H9 (cell line): ENCODE measurements around the gene GPC6. TPM values are rescaled to one million over a fixed set of nuclear protein-coding genes. Genes with fewer than 3 reads are reported as not detected.

Source experiments
- DNase-seq: peaks from one replicate; pipeline ENCODE4 v3.0.0-alpha.2; 2017
- H2AFZ ChIP-seq: one replicate; pipeline ENCODE4 v1.6.1; 2013; ENCODE audit warnings: mild to moderate bottlenecking, low read length, control low read depth, moderate library complexity
- H2AK5ac ChIP-seq: 2 replicates; pipeline ENCODE4 v1.6.1; 2013; ENCODE audit warnings: low read length, control low read depth, mixed read lengths; ENCODE audit not compliant: insufficient read length
- H2BK120ac ChIP-seq: one replicate; pipeline ENCODE4 v1.6.1; 2013; ENCODE audit warnings: low read depth, mild to moderate bottlenecking, low read length, control low read depth, inconsistent platforms; ENCODE audit not compliant: poor library complexity, severe bottlenecking
- H2BK12ac ChIP-seq: 2 replicates; pipeline ENCODE4 v1.6.1; 2013; ENCODE audit warnings: low read length, control low read depth, mixed read lengths, low read depth; ENCODE audit not compliant: insufficient read length
- H2BK15ac ChIP-seq: 2 replicates; pipeline ENCODE4 v1.6.1; 2013; ENCODE audit warnings: low read depth, low read length, control low read depth
- H2BK20ac ChIP-seq: one replicate; pipeline ENCODE4 v1.6.1; 2013; ENCODE audit warnings: low read depth, mild to moderate bottlenecking, low read length, control low read depth, inconsistent platforms; ENCODE audit not compliant: poor library complexity, severe bottlenecking
- H2BK5ac ChIP-seq: 2 replicates; pipeline ENCODE4 v1.6.1; 2013; ENCODE audit warnings: low read length, control low read depth, mixed read lengths; ENCODE audit not compliant: insufficient read length
- H3K14ac ChIP-seq: 2 replicates; pipeline ENCODE4 v1.6.1; 2013; ENCODE audit warnings: low read length, control low read depth; ENCODE audit not compliant: insufficient read depth
- H3K18ac ChIP-seq: 2 replicates; pipeline ENCODE4 v1.6.1; 2013; ENCODE audit warnings: low read depth, mild to moderate bottlenecking, mixed read lengths, low read length, control low read depth; ENCODE audit not compliant: insufficient read length
- H3K23ac ChIP-seq: 2 replicates; pipeline ENCODE4 v1.6.1; 2013; ENCODE audit warnings: low read length, control low read depth, mixed read lengths, low read depth; ENCODE audit not compliant: insufficient read length
- H3K23me2 ChIP-seq: 2 replicates; pipeline ENCODE4 v1.6.1; 2013; ENCODE audit warnings: low read depth, mild to moderate bottlenecking, mixed read lengths, low read length, control low read depth; ENCODE audit not compliant: insufficient read length, poor library complexity, severe bottlenecking
- H3K27ac ChIP-seq: 2 replicates; pipeline ENCODE4 v1.5.1; 2013; ENCODE audit warnings: low read length, control low read depth, mixed read lengths, low read depth; ENCODE audit not compliant: insufficient read length
- H3K27me3 ChIP-seq: 2 replicates; pipeline ENCODE4 v1.6.1; 2013; ENCODE audit warnings: low read length, control low read depth, inconsistent platforms; ENCODE audit not compliant: insufficient read depth
- H3K4ac ChIP-seq: 2 replicates; pipeline ENCODE4 v1.6.1; 2013; ENCODE audit warnings: low read depth, mild to moderate bottlenecking, control low read depth, inconsistent platforms, low read length, moderate library complexity
- H3K4me1 ChIP-seq: 2 replicates; pipeline ENCODE4 v1.6.1; 2013; ENCODE audit warnings: low read length, control low read depth, inconsistent platforms; ENCODE audit not compliant: insufficient read depth
- H3K4me2 ChIP-seq: 2 replicates; pipeline ENCODE4 v1.6.1; 2013; ENCODE audit warnings: low read length, control low read depth, mixed read lengths; ENCODE audit not compliant: insufficient read length, insufficient read depth
- H3K56ac ChIP-seq: 2 replicates; pipeline ENCODE4 v1.6.1; 2013; ENCODE audit warnings: low read depth, mild to moderate bottlenecking, mixed read lengths, low read length, control low read depth; ENCODE audit not compliant: insufficient read length
- H3K79me1 ChIP-seq: 2 replicates; pipeline ENCODE4 v1.6.1; 2013; ENCODE audit warnings: low read depth, mild to moderate bottlenecking, moderate library complexity, low read length, control low read depth, inconsistent platforms; ENCODE audit not compliant: insufficient read depth, poor library complexity, severe bottlenecking
- H3K79me2 ChIP-seq: 2 replicates; pipeline ENCODE4 v1.6.1; 2013; ENCODE audit warnings: low read length, control low read depth, inconsistent platforms; ENCODE audit not compliant: insufficient read depth
- H3K9ac ChIP-seq: 2 replicates; pipeline ENCODE4 v1.6.1; 2013; ENCODE audit warnings: low read length, control low read depth, mixed read lengths; ENCODE audit not compliant: insufficient read length; ENCODE audit errors: extremely low read depth
- H3K9me3 ChIP-seq: one replicate; pipeline ENCODE4 v1.6.1; 2013; ENCODE audit warnings: low read depth, low read length, inconsistent platforms; ENCODE audit not compliant: control insufficient read depth
- H3T11ph ChIP-seq: one replicate; pipeline ENCODE4 v1.6.1; 2013; ENCODE audit warnings: mild to moderate bottlenecking, low read length, control low read depth, inconsistent platforms
- H4K20me1 ChIP-seq: one replicate; pipeline ENCODE4 v1.6.1; 2013; ENCODE audit not compliant: control insufficient read depth, insufficient read length, insufficient read depth
- H4K5ac ChIP-seq: 2 replicates; pipeline ENCODE4 v1.6.1; 2013; ENCODE audit warnings: low read depth, mild to moderate bottlenecking, mixed read lengths, low read length, control low read depth; ENCODE audit not compliant: insufficient read length
- H4K8ac ChIP-seq: replicated peaks from 2 replicates; pipeline ENCODE4 v1.6.1; 2013; ENCODE audit warnings: low read length, control low read depth, mixed read lengths, low read depth; ENCODE audit not compliant: insufficient read length
- H4K91ac ChIP-seq: 2 replicates; pipeline ENCODE4 v1.6.1; 2013; ENCODE audit warnings: low read depth, mild to moderate bottlenecking, moderate library complexity, mixed read lengths, low read length, control low read depth; ENCODE audit not compliant: insufficient read length
- H3K27ac Mint-ChIP-seq, 3 experiments: 2 replicates in 2 of 3; 3 replicates in 1 of 3; pipeline ENCODE4 v1.8.0; 2020 to 2021; ENCODE audit warnings: mixed read lengths in 3 of 3, mild to moderate bottlenecking in 1 of 3, moderate library complexity in 1 of 3
- H3K27me3 Mint-ChIP-seq: 2 replicates; pipeline ENCODE4 v1.8.0; 2021; ENCODE audit warnings: low read depth, mild to moderate bottlenecking, moderate library complexity, mixed read lengths
- H3K36me3 Mint-ChIP-seq, 3 experiments: 2 replicates in 2 of 3; 3 replicates in 1 of 3; pipeline ENCODE4 v1.8.0; 2020 to 2021; ENCODE audit warnings: low read depth in 3 of 3, mixed read lengths in 3 of 3; ENCODE audit not compliant: insufficient read depth in 1 of 3
- H3K4me1 Mint-ChIP-seq, 2 experiments: 2 replicates each; pipeline ENCODE4 v1.8.0; 2020; ENCODE audit warnings: mixed read lengths in 2 of 2
- H3K4me3 Mint-ChIP-seq, 2 experiments: 2 replicates in 1 of 2; 3 replicates in 1 of 2; pipeline ENCODE4 v1.8.0; 2020 to 2021; ENCODE audit warnings: mild to moderate bottlenecking in 2 of 2, mixed read lengths in 2 of 2, moderate library complexity in 1 of 2
- H3K9me3 Mint-ChIP-seq, 2 experiments: 2 replicates in 1 of 2; 3 replicates in 1 of 2; pipeline ENCODE4 v1.8.0; 2020; ENCODE audit warnings: mild to moderate bottlenecking in 2 of 2, mixed read lengths in 2 of 2, moderate library complexity in 1 of 2
- WGBS: extraction: QIAGEN DNeasy Blood & Tissue Kit; methylation state at CpG from one replicate; pipeline ENCODE4 v1.1.7; 2013; ENCODE audit warnings: missing lambda C conversion rate, low lambda C conversion rate, mixed read lengths; ENCODE audit not compliant: insufficient read length; ENCODE audit errors: extremely low coverage; 5-methylcytosine and 5-hydroxymethylcytosine counted together
- total RNA-seq: library from RNA; stranded (reverse); gene quantifications from 2 replicates; pipeline ENCODE4 v1.2.1, GENCODE V29; 2021
- TF ChIP-seq, protein P1 (sequence below): fragments of 200-600 bp; sonication (generic); conservative IDR thresholded peaks from 3 replicates; pipeline ENCODE4 v1.8.0; 2021; ENCODE audit warnings: antibody characterized with exemption, mild to moderate bottlenecking

The GPC6 gene
- total RNA-seq, 1 experiment from 2014 or later = 15.6 TPM

DNA sequence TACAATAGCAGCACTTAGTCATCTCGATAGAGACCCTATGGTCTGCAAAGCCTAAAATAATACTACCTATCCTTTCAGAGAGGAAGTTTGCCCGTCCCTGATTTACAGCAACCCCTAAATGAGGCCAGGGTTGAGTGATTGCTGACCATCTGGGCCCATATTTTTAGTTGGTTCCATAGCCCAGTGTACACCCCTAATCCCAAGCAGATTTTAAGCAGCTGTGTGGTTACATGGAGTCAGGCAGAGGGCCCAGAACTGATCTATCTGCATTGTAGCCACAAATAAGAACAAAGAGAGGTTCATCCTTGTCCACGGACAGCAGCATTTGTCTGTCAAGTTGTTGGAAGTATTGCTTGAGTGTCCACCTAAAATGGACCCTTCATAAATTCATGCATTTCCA is 1104.7 kb downstream of the GPC6 start:
- Histone ChIP-seq H3K23me2 (no peaks in the 10 kb centered on the region), H2AFZ (no peak overlapping the region), H3K27me3 (no peaks in the 10 kb centered on the region), H2AK5ac (no peak overlapping the region), H2BK15ac (no peak overlapping the region), H3K27ac (no peak overlapping the region), H3K9me3 (no peaks in the 10 kb centered on the region), H3K79me2 (no peaks in the 10 kb centered on the region), H2BK120ac (no peak overlapping the region), H3K18ac (no peak overlapping the region), H2BK12ac (no peak overlapping the region), H2BK20ac (no peak overlapping the region), H3K4me1 (peaks cover 4% of the 10 kb centered on the region; the same call in 1 of the 2 replicates), H4K91ac (no peak overlapping the region), H3K14ac (no peak overlapping the region), H2BK5ac (no peak overlapping the region), H3K4ac (no peak overlapping the region), H4K5ac (no peak overlapping the region), H4K20me1 (no peaks in the 10 kb centered on the region), H3K9ac (no peak overlapping the region), H3K23ac (no peak overlapping the region), H3K79me1 (no peaks in the 10 kb centered on the region), H3K4me2 (no peak overlapping the region), H3T11ph (no peak overlapping the region), H3K56ac (no peak overlapping the region), H4K8ac (no peak overlapping the region)
- Mint-ChIP-seq H3K27ac (no peak overlapping the region), H3K36me3 (no peaks in the 10 kb centered on the region), H3K4me3 (no peak overlapping the region), H3K4me1 (peaks cover 9% of the 10 kb centered on the region in 2 experiments), H3K9me3 (no peaks in the 10 kb centered on the region), H3K27me3 (no peaks in the 10 kb centered on the region)
- DNase-seq = no peak
- TF ChIP-seq, protein P1, sequence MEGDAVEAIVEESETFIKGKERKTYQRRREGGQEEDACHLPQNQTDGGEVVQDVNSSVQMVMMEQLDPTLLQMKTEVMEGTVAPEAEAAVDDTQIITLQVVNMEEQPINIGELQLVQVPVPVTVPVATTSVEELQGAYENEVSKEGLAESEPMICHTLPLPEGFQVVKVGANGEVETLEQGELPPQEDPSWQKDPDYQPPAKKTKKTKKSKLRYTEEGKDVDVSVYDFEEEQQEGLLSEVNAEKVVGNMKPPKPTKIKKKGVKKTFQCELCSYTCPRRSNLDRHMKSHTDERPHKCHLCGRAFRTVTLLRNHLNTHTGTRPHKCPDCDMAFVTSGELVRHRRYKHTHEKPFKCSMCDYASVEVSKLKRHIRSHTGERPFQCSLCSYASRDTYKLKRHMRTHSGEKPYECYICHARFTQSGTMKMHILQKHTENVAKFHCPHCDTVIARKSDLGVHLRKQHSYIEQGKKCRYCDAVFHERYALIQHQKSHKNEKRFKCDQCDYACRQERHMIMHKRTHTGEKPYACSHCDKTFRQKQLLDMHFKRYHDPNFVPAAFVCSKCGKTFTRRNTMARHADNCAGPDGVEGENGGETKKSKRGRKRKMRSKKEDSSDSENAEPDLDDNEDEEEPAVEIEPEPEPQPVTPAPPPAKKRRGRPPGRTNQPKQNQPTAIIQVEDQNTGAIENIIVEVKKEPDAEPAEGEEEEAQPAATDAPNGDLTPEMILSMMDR = no peak
- no CpG with 5 or more reads among the region's 3 CpGs for WGBS
